HG02970 (cell line): ENCODE data around the gene ZBTB16.
"Not testable (repeated sequence)": the region's sequence is repeated elsewhere in the genome, so short reads cannot be mapped to it uniquely, and the experiment has no call there.

ENCODE experiments used
- ATAC-seq: cut with Tn5 transposase; IDR thresholded peaks from one replicate; pipeline ENCODE4 v1.9.1; 2021; ENCODE audit warnings: mild to moderate bottlenecking, moderate library complexity, moderate number of reproducible peaks; ENCODE audit not compliant: unreplicated experiment, low FRiP score

ZBTB16 gene

DNA sequence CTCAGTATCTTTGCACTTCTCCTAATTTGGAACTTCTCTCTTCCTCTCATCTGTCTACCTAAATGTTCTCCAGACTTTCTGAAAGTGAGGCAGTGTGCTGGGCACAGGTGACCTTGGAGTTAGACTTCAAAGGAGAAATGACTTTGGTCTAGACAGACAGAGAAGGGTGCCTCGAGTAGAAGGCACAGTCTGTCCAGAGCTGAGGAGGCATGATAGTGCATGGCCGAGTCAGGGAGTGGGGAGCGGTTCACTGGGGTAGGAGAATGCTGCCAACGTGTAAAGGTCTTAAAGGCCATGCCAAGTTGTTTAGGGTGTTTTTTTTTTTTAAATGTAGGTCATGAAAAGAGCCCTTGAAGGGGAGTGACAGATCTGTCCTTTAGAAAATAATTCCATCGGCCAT is 17.3 kb upstream of the ZBTB16 start:
- no peak for ATAC-seq

GRCh38 chr11:114044042-114044871 is 15.3 kb upstream of the ZBTB16 start:
- ATAC-seq, result no peak

DNA sequence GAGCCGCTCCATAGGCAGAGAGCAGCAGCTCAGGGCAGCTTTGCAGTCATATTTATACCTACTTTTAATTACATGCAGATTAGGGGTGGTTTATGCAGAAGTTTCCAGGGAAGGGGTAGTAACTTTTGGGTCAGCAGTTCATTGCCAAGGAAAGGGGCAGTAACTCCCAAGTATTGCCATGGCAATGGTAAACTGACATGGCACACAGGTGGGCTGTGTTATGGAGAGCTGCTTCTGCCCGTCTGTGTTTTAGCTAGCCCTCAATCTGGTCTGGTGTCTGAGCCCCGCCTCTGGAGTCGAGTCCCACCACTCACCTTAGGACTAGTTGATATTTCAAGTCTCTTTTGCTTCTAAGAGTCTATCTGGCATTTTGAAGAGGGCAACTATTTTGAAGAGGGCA is 12.2 kb upstream of the ZBTB16 start:
- ATAC-seq, result no peak

GRCh38 chr11:114049050-114049449 is 10.5 kb upstream of the ZBTB16 start:
- ATAC-seq, result no peak

DNA sequence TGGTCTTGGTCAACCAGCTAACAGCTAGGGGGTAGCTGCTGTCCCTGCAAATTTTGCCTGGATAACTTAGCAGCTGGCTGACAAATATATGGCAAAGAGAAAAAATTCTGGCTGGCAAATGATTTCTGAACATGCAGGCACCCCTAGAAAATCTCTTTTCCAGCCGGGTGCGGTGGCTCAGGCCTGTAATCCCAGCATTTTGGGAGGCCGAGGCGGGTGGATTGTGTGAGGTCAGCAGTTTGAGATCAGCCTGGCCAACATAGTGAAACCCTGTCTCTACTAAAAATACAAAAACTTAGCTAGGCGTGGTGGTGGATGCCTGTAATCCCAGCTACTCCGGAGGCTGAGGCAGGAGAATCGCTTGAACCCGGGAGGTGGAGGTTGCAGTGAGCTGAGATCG is 9.7 kb upstream of the ZBTB16 start:
- not testable (repeated sequence) for ATAC-seq

DNA sequence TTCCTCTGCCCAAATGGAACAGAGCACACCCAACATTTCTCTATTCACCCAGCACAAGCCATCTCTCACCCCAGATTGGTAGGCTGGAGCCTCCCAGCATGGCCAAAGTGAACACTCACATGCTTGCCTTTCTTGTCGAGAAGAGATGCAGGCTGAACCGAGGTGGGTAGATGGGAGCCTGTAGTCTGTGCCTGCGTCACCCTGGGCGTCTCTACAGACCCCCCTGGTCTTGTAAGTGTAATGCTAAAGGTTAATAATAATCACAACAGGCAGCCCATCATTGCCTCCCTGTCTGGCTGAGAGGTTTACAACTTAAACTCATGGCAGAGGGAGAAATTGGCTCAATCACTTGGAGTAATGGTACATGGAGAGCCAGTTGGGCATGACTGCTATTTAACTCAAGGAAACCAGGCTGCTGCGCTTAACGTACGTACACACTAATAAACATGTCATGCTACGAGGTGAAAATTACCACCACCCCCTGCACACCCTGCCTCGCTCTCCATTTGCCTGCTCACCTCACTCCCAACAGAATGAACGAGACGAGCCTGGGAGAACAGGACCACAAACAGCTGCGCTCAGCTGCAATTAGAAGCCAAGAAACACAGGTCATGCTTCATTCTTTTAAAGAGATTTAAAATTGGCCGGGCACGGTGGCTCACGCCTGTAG is 9.1 kb upstream of the ZBTB16 start:
- no peak for ATAC-seq

DNA sequence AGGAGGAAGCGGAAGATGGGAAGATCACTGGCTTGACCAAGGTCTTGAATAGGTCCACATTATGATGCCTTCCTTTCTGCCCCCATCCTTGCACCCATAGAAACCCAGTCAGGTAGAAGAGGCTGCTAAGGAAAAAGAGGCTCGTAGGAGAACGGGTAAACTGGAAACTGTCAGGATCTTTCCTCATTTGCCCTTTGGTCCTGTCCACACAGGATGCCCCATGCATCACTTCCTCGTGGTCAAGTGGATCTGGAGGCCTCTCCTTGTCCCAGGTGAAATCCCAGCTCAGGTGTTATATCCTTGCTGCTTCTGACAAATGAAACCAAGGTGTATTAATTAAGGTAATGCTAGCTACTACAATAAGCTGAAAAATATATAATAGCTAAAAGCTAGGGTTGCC is 8.0 kb upstream of the ZBTB16 start:
- no peak for ATAC-seq

- ATAC-seq, result no peak
Measured at GRCh38 chr11:114052160-114052559, 7.4 kb upstream of the ZBTB16 start.

GRCh38 chr11:114053406-114053805 is 6.1 kb upstream of the ZBTB16 start:
- ATAC-seq, result no peak

- no peak for ATAC-seq
Measured at GRCh38 chr11:114054806-114055205, 4.7 kb upstream of the ZBTB16 start.

DNA sequence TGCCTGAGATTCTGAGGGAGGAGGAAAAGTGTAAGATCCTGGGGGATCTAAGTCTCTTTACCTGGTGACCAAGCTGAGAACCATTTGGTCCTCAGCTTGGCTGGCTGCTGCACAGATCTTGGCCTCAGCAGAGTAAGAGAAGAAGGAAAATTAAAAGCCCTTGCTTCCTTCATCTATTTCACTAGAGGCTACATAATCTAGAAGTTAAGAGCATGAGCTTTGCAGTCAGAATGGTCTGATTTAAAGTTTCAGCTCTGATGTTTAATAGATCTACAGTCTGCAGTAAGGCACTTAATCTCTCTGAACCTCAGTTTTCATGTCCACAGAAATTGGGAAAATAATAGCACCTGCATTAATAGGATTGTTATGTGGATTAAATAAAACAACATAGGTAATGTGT is 3.1 kb upstream of the ZBTB16 start:
- no peak for ATAC-seq

DNA sequence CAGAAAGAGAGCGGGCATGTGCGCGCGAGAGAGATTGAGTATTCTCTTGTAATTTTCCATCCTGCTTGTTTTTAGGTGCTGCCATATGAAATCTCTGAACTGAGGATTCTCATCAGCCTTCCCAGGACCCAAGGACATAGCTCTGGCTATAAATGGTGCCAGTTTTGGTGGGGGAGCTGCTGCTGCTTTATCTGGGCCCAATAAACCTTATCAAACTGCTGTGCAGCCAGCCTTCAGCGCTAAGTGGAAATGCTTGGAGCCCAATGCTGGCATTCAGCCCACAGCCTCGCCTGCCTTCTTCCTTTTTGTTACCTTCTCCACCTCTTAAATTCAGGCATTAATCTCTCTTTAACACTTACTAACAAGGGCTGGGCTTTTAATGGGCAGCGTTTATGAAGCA is 2.4 kb upstream of the ZBTB16 start:
- no peak for ATAC-seq

- ATAC-seq, result no peak
Measured at GRCh38 chr11:114057605-114058004, 1.9 kb upstream of the ZBTB16 start.

DNA sequence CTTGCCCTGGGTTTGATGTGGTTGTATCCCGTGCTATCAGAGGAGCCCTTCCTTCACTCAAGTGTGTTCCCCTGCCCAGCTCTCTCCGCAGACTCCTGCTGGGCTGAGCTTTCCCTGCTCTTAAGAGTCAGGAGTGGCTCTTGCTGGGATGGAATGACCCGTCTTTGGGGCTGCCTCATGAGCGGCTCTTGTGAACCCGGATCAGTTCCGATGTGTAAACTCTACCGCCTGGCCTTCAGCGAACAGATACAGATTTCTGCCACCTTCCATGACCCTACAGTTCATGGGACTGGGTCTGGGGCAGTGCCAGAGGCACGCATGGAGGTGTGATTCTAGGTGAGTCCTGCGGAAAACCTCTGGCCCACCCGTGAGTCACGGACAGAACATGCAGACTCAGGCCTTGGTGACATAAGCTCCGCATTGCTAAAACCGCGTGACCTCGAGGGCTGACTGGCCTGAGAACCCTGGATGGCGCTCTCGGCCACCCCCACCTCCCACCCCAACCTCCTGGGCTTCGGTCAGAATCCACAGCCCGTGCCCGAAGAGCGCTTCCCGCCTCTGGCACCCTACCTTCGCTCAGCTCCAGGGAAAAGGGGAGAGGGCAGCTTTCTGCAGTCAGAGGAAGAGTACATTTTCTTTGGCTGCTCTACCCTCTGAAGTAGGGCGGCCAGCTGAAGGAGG is 1.3 kb upstream of the ZBTB16 start:
- ATAC-seq, result no peak

DNA sequence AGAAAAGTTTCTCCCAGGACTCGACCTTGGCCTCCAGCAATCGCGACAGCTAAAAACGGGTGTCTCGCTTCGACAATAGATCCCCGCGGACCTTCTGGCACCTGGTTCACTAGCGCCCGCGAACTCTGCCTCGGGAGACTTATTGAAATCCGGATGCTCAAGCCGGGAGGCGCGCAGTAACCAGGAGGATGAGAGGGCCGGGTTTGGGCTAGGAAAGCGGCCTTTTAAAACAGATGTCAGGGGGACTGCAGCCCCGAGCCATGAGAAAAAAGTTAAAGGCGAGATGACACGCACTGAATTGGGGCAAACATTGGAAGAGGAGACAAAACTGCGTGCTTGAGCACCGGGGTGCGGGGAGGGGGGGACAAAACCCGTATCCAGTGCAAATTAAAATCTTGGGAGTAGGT is 637 bp upstream of the ZBTB16 start:
- ATAC-seq, result no peak

- no peak for ATAC-seq
Measured at GRCh38 chr11:114059984-114060391, 477 bp downstream of the ZBTB16 start.

DNA sequence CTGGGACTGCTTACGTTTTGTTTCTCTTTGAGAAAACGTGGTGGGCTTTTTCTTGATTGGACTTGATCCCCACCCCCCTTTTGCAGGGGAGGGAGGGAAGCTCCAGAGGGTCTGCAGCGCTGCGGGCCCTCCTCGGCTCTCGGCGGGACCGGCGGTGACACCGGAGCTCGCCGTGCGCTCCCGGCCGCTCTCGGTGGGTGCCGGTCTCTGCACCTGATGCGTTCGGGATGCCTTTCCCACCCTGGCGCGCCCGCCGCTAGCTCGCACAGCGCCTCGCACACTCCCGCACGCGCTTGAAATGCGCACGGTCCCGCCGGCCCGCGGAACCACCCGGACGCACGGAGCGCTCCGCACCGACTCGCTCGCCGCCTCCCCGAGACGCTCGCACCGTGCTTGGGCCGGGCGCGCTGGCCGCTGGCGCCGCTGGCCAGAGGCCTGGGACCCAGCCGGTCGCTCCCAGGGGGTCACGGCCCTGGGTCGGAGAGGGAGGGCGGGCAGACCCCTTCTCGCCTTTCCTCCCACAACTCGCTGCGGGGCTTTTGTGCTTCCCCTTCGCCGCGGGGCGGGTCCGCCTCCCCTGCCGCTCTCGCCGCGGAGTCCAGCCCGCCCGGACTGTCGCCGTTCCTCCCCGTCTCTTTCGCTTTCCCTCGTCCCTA is 1.0 kb downstream of the ZBTB16 start:
- no peak for ATAC-seq

- no peak for ATAC-seq
Measured at GRCh38 chr11:114061048-114061680, 1.7 kb downstream of the ZBTB16 start.

DNA sequence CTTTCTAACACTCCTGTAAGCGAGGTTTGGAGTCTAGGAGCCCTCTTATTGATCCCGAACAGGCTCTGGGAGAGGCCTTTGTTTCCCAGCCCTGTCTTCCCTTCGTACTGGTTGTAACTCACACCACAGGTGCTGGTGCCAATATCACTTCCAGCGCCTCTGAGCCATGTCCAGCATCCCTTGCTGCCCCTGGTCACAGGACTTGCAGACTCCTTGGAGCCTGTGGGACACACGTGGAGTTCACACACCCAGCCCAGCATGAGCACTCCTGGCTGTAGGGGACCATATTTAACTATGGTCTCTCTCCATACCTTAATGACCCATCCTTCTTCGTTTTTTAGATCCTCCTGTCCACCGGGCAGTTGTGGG is 2.2 kb downstream of the ZBTB16 start:
- ATAC-seq, result no peak

DNA sequence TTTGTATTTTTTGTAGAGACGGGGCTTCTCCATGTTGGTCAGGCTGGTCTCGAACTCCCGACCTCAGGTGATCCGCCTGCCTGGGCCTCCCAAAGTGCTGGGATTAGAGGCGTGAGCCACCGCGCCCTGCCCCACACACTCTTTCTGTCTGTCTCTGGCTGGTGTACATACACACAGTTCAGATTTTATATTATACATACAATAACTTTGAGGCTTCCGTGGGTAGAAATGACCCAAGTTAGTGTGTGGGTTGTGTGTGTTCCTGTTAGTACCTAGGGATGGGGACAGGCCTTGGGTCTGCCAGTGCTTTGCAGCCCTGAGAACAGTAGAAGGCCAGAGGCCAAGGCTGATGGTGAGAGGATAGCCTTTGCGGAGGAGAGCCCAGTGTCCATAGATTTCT is 2.8 kb downstream of the ZBTB16 start:
- no peak for ATAC-seq
